Transverse colon (tissue), 4 donors: ENCODE results near the gene DYNC1I1. TPM values are rescaled to one million over a fixed set of nuclear protein-coding genes. Genes with fewer than 3 reads are reported as not detected.
A peak's percentile ranks its signal among the peaks of the same experiment; 100 is the strongest.

Experiments
- DNase-seq: peaks from one replicate; pipeline ENCODE4 v3.0.0-alpha.2; 2019
- H3K27ac ChIP-seq, 4 donors: fragments of 200-600 bp; sonication (generic); 2 replicates each; pipeline ENCODE4 v1.5.1; 2016 to 2018; ENCODE audit warnings: inconsistent platforms in 4 of 4
- H3K27me3 ChIP-seq: fragments of 200-600 bp; sonication (generic); 2 replicates; pipeline ENCODE4 v1.5.1; 2017; ENCODE audit warnings: inconsistent platforms
- H3K36me3 ChIP-seq, 4 donors: fragments of 200-600 bp; sonication (generic); 2 replicates each; pipeline ENCODE4 v1.5.1; 2017 to 2019; ENCODE audit warnings: inconsistent platforms in 4 of 4
- H3K4me1 ChIP-seq, 4 donors: fragments of 200-600 bp; sonication (generic); 2 replicates each; pipeline ENCODE4 v1.5.1; 2017 to 2020; ENCODE audit warnings: inconsistent platforms in 4 of 4
- H3K4me3 ChIP-seq, 4 donors: fragments of 200-600 bp; sonication (generic); 1 replicate in 1 of 4; 2 replicates in 3 of 4; pipeline versions ENCODE4 v1.5.1 to v1.6.1; 2017 to 2019; ENCODE audit warnings: inconsistent platforms in 4 of 4
- H3K9me3 ChIP-seq, 2 donors: fragments of 200-600 bp; sonication (generic); 2 replicates each; pipeline ENCODE4 v1.5.1; 2017 to 2019; ENCODE audit warnings: inconsistent platforms in 2 of 2
- CTCF ChIP-seq, 5 experiments: fragments of 200-600 bp in 3 of 5; fragments of 450-650 bp in 2 of 5; sonication (generic) in 3 of 5; IDR thresholded peaks; 1 replicate in 2 of 5; 2 replicates in 3 of 5; pipeline ENCODE4 v1.5.1; 2016 to 2017; ENCODE audit warnings: antibody characterized with exemption in 5 of 5, inconsistent platforms in 3 of 5, mild to moderate bottlenecking in 2 of 5, moderate library complexity in 1 of 5
- EP300 ChIP-seq: sonication (generic); formaldehyde crosslinking; IDR thresholded peaks from one replicate; pipeline ENCODE4 v1.6.1; 2017; ENCODE audit warnings: antibody characterized with exemption, low read depth
- POLR2A ChIP-seq: fragments of 450-650 bp; IDR thresholded peaks from one replicate; pipeline ENCODE4 v1.6.1; 2016; ENCODE audit warnings: antibody characterized with exemption, mild to moderate bottlenecking, moderate library complexity
- POLR2AphosphoS5 ChIP-seq, 3 donors: sonication (generic); formaldehyde crosslinking; IDR thresholded peaks; one replicate each; pipeline ENCODE4 v1.6.1; 2016; ENCODE audit warnings: antibody characterized with exemption in 3 of 3
- WGBS, 2 donors: methylation state at CpG; one replicate each; pipeline ENCODE4 v1.1.5; 2018; ENCODE audit warnings: low coverage in 1 of 2; 5-methylcytosine and 5-hydroxymethylcytosine counted together
- in situ Hi-C, 4 donors: fragments of 200-750 bp; cut with MboI; loops; one replicate each; pipeline versions ENCODE4 v1.15.0 to v1.15.1; 2017; ENCODE audit warnings: low sequenced_read_pairs in 3 of 4, low pct_ligation_motif_present in 1 of 4, low pct_unique_long_range_greater_than_20kb in 1 of 4
- intact Hi-C: fragments of 100-400 bp; cut with DNase I; formaldehyde crosslinking; loops from one replicate; pipeline ENCODE4 v1.15.1; 2023; ENCODE audit warnings: low total_unique reads
- total RNA-seq, 4 donors: library from RNA; depleted of rRNA; stranded (reverse); fragments of >200 nt; gene quantifications; one replicate each; pipeline ENCODE4 v1.1.0, GENCODE V29; 2016

DYNC1I1 gene
- total RNA-seq, 4 donors from 2014 or later, result 1.8 to 37.0 (median 7.4) TPM

- no peak overlapping the region for H3K27ac ChIP-seq
- peaks cover 14% of the 10 kb centered on the region for H3K27me3 ChIP-seq
- H3K9me3 ChIP-seq, result no peaks in the 10 kb centered on the region
- TF ChIP-seq CTCF (IDR thresholded peaks at IDR 0.05) (peak; percentile 77 to 93 (median 91)), EP300 (no peak)
- no peaks in the 10 kb centered on the region for H3K36me3 ChIP-seq
- in situ Hi-C loops, result loop anchor here in 3 of 4 donors (10.0 to 25.0 kb wide), 4 partner anchors 1118 to 1921 kb away; no protein-coding TSS in a partner anchor
- H3K4me1 ChIP-seq, result peaks cover 0 to 8% (median 0%) of the 10 kb centered on the region in 4 donors
- 16 to 20% methylated on average over 19 of the region's 19 CpGs for WGBS, 2 donors
- intact Hi-C loops, result loop anchor here (10.0 kb wide), 1 partner anchor 1108 kb away; the partner anchor contains the start of gene DLX5
- peak; percentile 79 for DNase-seq
- H3K4me3 ChIP-seq, result peak overlapping the region in 1 of 4 donors; percentile 10
These were observed 144.4 kb downstream of the DYNC1I1 start for GRCh38 chr7:95916573-95917297.

- DNase-seq, result no peak
- TF ChIP-seq POLR2AphosphoS5 (IDR thresholded peaks at IDR 0.05) (no peak), POLR2A (no peak), EP300 (no peak), CTCF (IDR thresholded peaks at IDR 0.05) (no peak)
- H3K4me3 ChIP-seq, result no peak overlapping the region
- no peaks in the 10 kb centered on the region for H3K36me3 ChIP-seq
- H3K27ac ChIP-seq, result no peak overlapping the region
- in situ Hi-C loops (loop anchor here in 3 of 4 donors (10.0 to 25.0 kb wide), 4 partner anchors 1117 to 1920 kb away; no protein-coding TSS in a partner anchor), intact Hi-C loops (loop anchor here (10.0 kb wide), 1 partner anchor 1107 kb away; the partner anchor contains the start of gene DLX5)
- WGBS, 2 donors, result 77% methylated on average over 8 of the region's 8 CpGs; no CpG with 5 or more reads in 1 of the 2 donors
- peaks cover 14% of the 10 kb centered on the region for H3K27me3 ChIP-seq
- H3K4me1 ChIP-seq, result peaks cover 0 to 8% (median 0%) of the 10 kb centered on the region in 4 donors
- no peaks in the 10 kb centered on the region for H3K9me3 ChIP-seq
These were observed 145.3 kb downstream of the DYNC1I1 start for GRCh38 chr7:95917634-95918033.

GRCh38 chr7:95919556-95919955 lies 147.2 kb downstream of the DYNC1I1 start:
- H3K27ac ChIP-seq, result no peak overlapping the region
- H3K9me3 ChIP-seq, result no peaks in the 10 kb centered on the region
- peaks cover 0 to 8% (median 0%) of the 10 kb centered on the region in 4 donors for H3K4me1 ChIP-seq
- 76 to 84% methylated on average over 2 of the region's 2 CpGs for WGBS, 2 donors
- TF ChIP-seq CTCF (IDR thresholded peaks at IDR 0.05) (peak in 1 of 5 experiments; percentile 4), EP300 (no peak)
- no peak overlapping the region for H3K4me3 ChIP-seq
- in situ Hi-C loops, result loop anchor here in 3 of 4 donors (10.0 to 25.0 kb wide), 4 partner anchors 1115 to 1918 kb away; no protein-coding TSS in a partner anchor
- no peaks in the 10 kb centered on the region for H3K36me3 ChIP-seq
- H3K27me3 ChIP-seq, result peaks cover 14% of the 10 kb centered on the region
- intact Hi-C loops, result loop anchor here (10.0 kb wide), 1 partner anchor 1105 kb away; the partner anchor contains the start of gene DLX5
- DNase-seq, result no peak

- in situ Hi-C loops, result loop anchor here in 3 of 4 donors (25.0 kb wide), 3 partner anchors 1116 to 1916 kb away; no protein-coding TSS in a partner anchor
These were observed 149.2 kb downstream of the DYNC1I1 start for GRCh38 chr7:95921543-95921942.

More at GRCh38 chr7:95921543-95921942, 149.2 kb downstream of the DYNC1I1 start:
- Histone ChIP-seq H3K4me3 (no peak overlapping the region), H3K36me3 (no peaks in the 10 kb centered on the region), H3K4me1 (peaks cover 0 to 5% (median 0%) of the 10 kb centered on the region in 4 donors), H3K27ac (no peak overlapping the region), H3K27me3 (no peaks in the 10 kb centered on the region), H3K9me3 (no peaks in the 10 kb centered on the region)
- intact Hi-C loops, result no loop called here
- TF ChIP-seq POLR2AphosphoS5 (IDR thresholded peaks at IDR 0.05) (no peak), CTCF (IDR thresholded peaks at IDR 0.05) (no peak)
- WGBS, 2 donors, result 41 to 45% methylated on average over 3 of the region's 3 CpGs
- DNase-seq, result no peak
